Keratinocyte (primary cell): Measurements from ENCODE around the gene DSCAML1. TPM values are rescaled to one million over a fixed set of nuclear protein-coding genes. Genes with fewer than 3 reads are reported as not detected.

ENCODE experiments used
- DNase-seq: peaks from one replicate; pipeline ENCODE4 v3.0.0-alpha.2; 2011; ENCODE audit warnings: low read depth, missing footprints, low spot score
- FAIRE-seq: peaks from 2 replicates; lab custom pipeline; 2011; peaks lifted over from hg19 to GRCh38; lab: Jason Lieb, UNC
- H2AFZ ChIP-seq: 2 replicates; pipeline ENCODE4 v1.6.0; 2012; ENCODE audit warnings: low read length, control low read depth, inconsistent platforms; ENCODE audit not compliant: control insufficient read depth
- H3K27ac ChIP-seq: 2 replicates; pipeline ENCODE4 v1.5.1; 2011; ENCODE audit warnings: low read length; ENCODE audit not compliant: control insufficient read depth, insufficient read depth
- H3K27me3 ChIP-seq: 3 replicates; pipeline ENCODE4 v1.6.0; 2011; ENCODE audit warnings: low read length; ENCODE audit not compliant: control insufficient read depth, insufficient read depth; ENCODE audit errors: extremely low read depth
- H3K36me3 ChIP-seq, 2 experiments: 2 replicates in 1 of 2; 3 replicates in 1 of 2; pipeline ENCODE4 v1.5.1; 2011; ENCODE audit warnings: low read length in 2 of 2, mild to moderate bottlenecking in 1 of 2; ENCODE audit not compliant: control insufficient read depth in 2 of 2, insufficient read depth in 2 of 2; ENCODE audit errors: extremely low read depth in 1 of 2
- H3K4me1 ChIP-seq: 3 replicates; pipeline ENCODE4 v1.5.1; 2011; ENCODE audit warnings: low read length; ENCODE audit not compliant: control insufficient read depth, insufficient read depth; ENCODE audit errors: extremely low read depth
- H3K4me2 ChIP-seq: 3 replicates; pipeline ENCODE4 v1.6.0; 2011; ENCODE audit warnings: low read depth, low read length; ENCODE audit not compliant: control insufficient read depth, insufficient read depth; ENCODE audit errors: extremely low read depth
- H3K4me3 ChIP-seq, 3 experiments: fragments of 200-600 bp in 1 of 3; sonication (generic) in 1 of 3; 2 replicates in 2 of 3; 3 replicates in 1 of 3; pipeline ENCODE4 v1.5.1; 2011 to 2016; ENCODE audit warnings: low read length in 3 of 3, mild to moderate bottlenecking in 3 of 3, control low read depth in 2 of 3, inconsistent platforms in 1 of 3, low read depth in 1 of 3, mixed read lengths in 1 of 3, mixed run types in 1 of 3, moderate library complexity in 1 of 3; ENCODE audit not compliant: control insufficient read depth in 2 of 3, insufficient read depth in 2 of 3; ENCODE audit errors: extremely low read depth in 1 of 3
- H3K79me2 ChIP-seq: 2 replicates; pipeline ENCODE4 v1.6.0; 2012; ENCODE audit warnings: low read length; ENCODE audit not compliant: control insufficient read depth, insufficient read depth
- H3K9ac ChIP-seq: 3 replicates; pipeline ENCODE4 v1.6.0; 2011; ENCODE audit warnings: low read length; ENCODE audit not compliant: control insufficient read depth, insufficient read depth; ENCODE audit errors: extremely low read depth
- H3K9me1 ChIP-seq: 3 replicates; pipeline ENCODE4 v1.6.0; 2011; ENCODE audit warnings: low read length; ENCODE audit not compliant: control insufficient read depth, insufficient read depth; ENCODE audit errors: extremely low read depth
- H3K9me3 ChIP-seq: 2 replicates; pipeline ENCODE4 v1.5.1; 2012; ENCODE audit warnings: low read depth, low read length; ENCODE audit not compliant: control insufficient read depth
- H4K20me1 ChIP-seq: 3 replicates; pipeline ENCODE4 v1.6.0; 2011; ENCODE audit warnings: low read length; ENCODE audit not compliant: control insufficient read depth, insufficient read depth; ENCODE audit errors: extremely low read depth
- EZH2 ChIP-seq: IDR thresholded peaks from one replicate; pipeline ENCODE4 v1.6.1; 2012; ENCODE audit warnings: inconsistent platforms, mild to moderate bottlenecking, low read length, moderate library complexity
- dilution Hi-C: fragments of 300-500 bp; cut with MboI; formaldehyde crosslinking; loops from one replicate; pipeline ENCODE4 v1.7.0; 2020; ENCODE audit warnings: low sequenced_read_pairs; ENCODE audit not compliant: extremely low pct_ligation_motif_present
- polyA plus RNA-seq, 5 experiments: library from polyadenylated mRNA; depleted of rRNA in 3 of 5; stranded (reverse) in 3 of 5; stranded (forward) in 1 of 5; unstranded in 1 of 5; fragments of >200 nt; gene quantifications; 1 replicate in 1 of 5; 2 replicates in 3 of 5; 3 replicates in 1 of 5; pipeline versions ENCODE4 v1.2.1 to v1.2.3, GENCODE V29; 2011 to 2012; ENCODE audit warnings: missing spikeins in 2 of 5, low read depth in 1 of 5, low replicate concordance in 1 of 5
- TF ChIP-seq, protein P1 (sequence below), 3 experiments: IDR thresholded peaks in 1 of 3; conservative IDR thresholded peaks in 1 of 3; optimal IDR thresholded peaks in 1 of 3; 2 replicates in 2 of 3; 3 replicates in 1 of 3; pipeline versions ENCODE3 to v1.5.1; 2011; ENCODE audit warnings: low read length in 3 of 3, mild to moderate bottlenecking in 3 of 3, moderate library complexity in 2 of 3, control low read depth in 1 of 3, inconsistent platforms in 1 of 3; ENCODE audit not compliant: insufficient read depth in 2 of 3; ENCODE audit errors: extremely low read depth in 1 of 3

Gene DSCAML1
- polyA plus RNA-seq, 1 donor (not counting 4 experiments of a cell fraction or from before 2014, with no cell fraction given), result not detected

DNA sequence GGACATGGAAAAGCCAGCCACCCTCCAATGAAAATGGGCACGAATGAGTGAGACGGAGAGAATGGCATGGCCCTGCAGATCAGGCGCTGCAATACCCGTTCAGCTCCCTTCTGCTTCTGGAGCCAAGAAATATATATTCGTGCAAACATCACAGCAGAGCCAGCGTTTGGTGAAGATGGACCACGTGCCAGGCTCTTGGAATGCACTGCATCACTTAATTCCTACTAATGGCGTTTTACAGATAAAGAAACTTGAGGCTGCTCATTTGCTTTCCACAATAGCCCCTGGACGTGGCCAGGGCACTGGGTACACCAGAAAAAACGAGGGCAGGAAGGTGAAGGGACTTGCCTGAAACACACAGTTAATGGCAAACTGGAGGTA is 29.2 kb upstream of the DSCAML1 start:
- Histone ChIP-seq H3K27ac (no peak overlapping the region), H3K4me1 (peaks cover 25% of the 10 kb centered on the region), H3K79me2 (no peaks in the 10 kb centered on the region), H4K20me1 (no peaks in the 10 kb centered on the region), H3K27me3 (peaks cover 6% of the 10 kb centered on the region), H3K9ac (no peak overlapping the region), H3K9me3 (no peaks in the 10 kb centered on the region), H2AFZ (no peak overlapping the region), H3K4me2 (no peak overlapping the region), H3K36me3 (no peaks in the 10 kb centered on the region), H3K9me1 (no peaks in the 10 kb centered on the region), H3K4me3 (no peak overlapping the region)
- dilution Hi-C loops, result no loop called here
- DNase-seq (no peak), FAIRE-seq (no peak)
- no peak for TF ChIP-seq EZH2
- TF ChIP-seq, protein P1, sequence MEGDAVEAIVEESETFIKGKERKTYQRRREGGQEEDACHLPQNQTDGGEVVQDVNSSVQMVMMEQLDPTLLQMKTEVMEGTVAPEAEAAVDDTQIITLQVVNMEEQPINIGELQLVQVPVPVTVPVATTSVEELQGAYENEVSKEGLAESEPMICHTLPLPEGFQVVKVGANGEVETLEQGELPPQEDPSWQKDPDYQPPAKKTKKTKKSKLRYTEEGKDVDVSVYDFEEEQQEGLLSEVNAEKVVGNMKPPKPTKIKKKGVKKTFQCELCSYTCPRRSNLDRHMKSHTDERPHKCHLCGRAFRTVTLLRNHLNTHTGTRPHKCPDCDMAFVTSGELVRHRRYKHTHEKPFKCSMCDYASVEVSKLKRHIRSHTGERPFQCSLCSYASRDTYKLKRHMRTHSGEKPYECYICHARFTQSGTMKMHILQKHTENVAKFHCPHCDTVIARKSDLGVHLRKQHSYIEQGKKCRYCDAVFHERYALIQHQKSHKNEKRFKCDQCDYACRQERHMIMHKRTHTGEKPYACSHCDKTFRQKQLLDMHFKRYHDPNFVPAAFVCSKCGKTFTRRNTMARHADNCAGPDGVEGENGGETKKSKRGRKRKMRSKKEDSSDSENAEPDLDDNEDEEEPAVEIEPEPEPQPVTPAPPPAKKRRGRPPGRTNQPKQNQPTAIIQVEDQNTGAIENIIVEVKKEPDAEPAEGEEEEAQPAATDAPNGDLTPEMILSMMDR (optimal IDR thresholded peaks at IDR 0.05 in 1 of 3, IDR thresholded peaks at IDR 0.05 in 1 of 3, conservative IDR thresholded peaks at IDR 0.05 in 1 of 3; ENCODE audit: extremely low read depth in 1 of 3, insufficient read depth in 2 of 3, low read length in 3 of 3), result no peak

DNA sequence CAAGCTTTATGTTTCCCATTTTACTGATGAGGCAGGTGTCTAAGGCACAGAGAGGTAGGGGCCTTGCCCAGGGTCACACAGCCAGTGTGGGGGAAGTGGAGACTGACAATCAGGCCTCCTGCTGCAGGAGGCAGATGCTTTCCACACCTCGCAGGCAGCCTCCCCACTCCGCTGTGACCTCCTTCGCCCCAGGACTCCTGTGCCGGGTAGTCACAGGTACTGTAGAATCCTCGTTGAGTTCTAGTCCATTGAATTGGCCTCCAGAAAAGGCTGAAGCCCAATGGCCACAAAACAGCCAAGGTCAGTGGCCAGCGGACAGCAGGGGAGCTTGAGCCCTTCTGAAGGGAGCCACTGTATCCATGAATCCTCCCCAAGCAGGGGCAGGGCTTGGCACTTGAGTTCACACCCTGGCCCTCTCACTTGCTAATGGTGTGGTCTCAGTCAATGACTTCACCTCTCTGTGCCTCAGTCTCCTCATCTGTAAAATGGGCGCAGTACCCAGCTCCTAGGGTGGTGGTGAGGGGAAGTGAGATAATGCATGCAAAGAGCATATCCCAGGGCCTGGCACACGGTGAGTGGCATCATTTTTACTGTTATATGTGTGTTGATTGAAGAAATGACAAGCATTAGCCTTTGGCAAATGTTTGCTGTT is 28.6 kb upstream of the DSCAML1 start:
- Histone ChIP-seq H3K9me3 (no peaks in the 10 kb centered on the region), H3K9me1 (no peaks in the 10 kb centered on the region), H4K20me1 (no peaks in the 10 kb centered on the region), H3K4me1 (peaks cover 25% of the 10 kb centered on the region), H3K79me2 (no peaks in the 10 kb centered on the region), H3K27me3 (peaks cover 6% of the 10 kb centered on the region), H3K4me3 (no peak overlapping the region), H3K4me2 (no peak overlapping the region), H3K9ac (no peak overlapping the region), H3K27ac (no peak overlapping the region), H2AFZ (no peak overlapping the region), H3K36me3 (no peaks in the 10 kb centered on the region)
- dilution Hi-C loops, result no loop called here
- no peak for TF ChIP-seq EZH2
- TF ChIP-seq, protein P1 (optimal IDR thresholded peaks at IDR 0.05 in 1 of 3, IDR thresholded peaks at IDR 0.05 in 1 of 3, conservative IDR thresholded peaks at IDR 0.05 in 1 of 3; ENCODE audit: extremely low read depth in 1 of 3, insufficient read depth in 2 of 3, low read length in 3 of 3), result no peak
- no peak for DNase-seq
- no peak for FAIRE-seq
